ENCODE data around the gene DNAJC5G. TPM values are rescaled to one million over a fixed set of nuclear protein-coding genes. Genes with fewer than 3 reads are reported as not detected.
A peak's percentile ranks its signal among the peaks of the same experiment; 100 is the strongest.

Gene DNAJC5G
- total and polyA plus RNA-seq, 11 donors, result 0.11 to 3.3 (median 1.2) TPM

GRCh38 chr2:27280826-27281225, 5.6 kb downstream of the DNAJC5G start:
- peak in 1 of 5 donors; percentile 3 for DNase-seq
- H3K4me1 ChIP-seq, result peaks cover 0 to 25% (median 10%) of the 10 kb centered on the region in 12 donors
- TF ChIP-seq CTCF (IDR thresholded peaks at IDR 0.05) (no peak), POLR2A (IDR thresholded peaks at IDR 0.05) (no peak)
- H3K4me3 ChIP-seq, result no peak overlapping the region
- no peak for ATAC-seq
- peak overlapping the region; percentile 74 to 99 (median 90) for H3K27ac ChIP-seq
- WGBS, 4 donors, result 76 to 88% (median 79%) methylated on average over 3 of the region's 3 CpGs
- H3K36me3 ChIP-seq, result no peaks in the 10 kb centered on the region
- H3K27me3 ChIP-seq, result peaks cover 0 to 7% (median 0%) of the 10 kb centered on the region in 9 donors
- intact Hi-C loops (cut with DNase I), result loop anchor here (1.0 to 10.0 kb wide), 12 partner anchors 16 to 320 kb away; partner anchors contain the start of gene SLC30A3 (in 1 of the 10)
- H3K9me3 ChIP-seq, result no peaks in the 10 kb centered on the region

- Histone ChIP-seq H3K9me3 (no peaks in the 10 kb centered on the region), H3K4me3 (no peak overlapping the region), H3K4me1 (peaks cover 0 to 26% (median 10%) of the 10 kb centered on the region in 12 donors), H3K27ac (peak overlapping the region; percentile 74 to 99 (median 90)), H3K27me3 (peaks cover 0 to 7% (median 0%) of the 10 kb centered on the region in 9 donors), H3K36me3 (no peaks in the 10 kb centered on the region)
- 36 to 58% (median 50%) methylated on average over 3 of the region's 3 CpGs for WGBS, 4 donors
- peak; percentile 2 to 27 (median 8) for ATAC-seq
- no peak for TF ChIP-seq POLR2A (IDR thresholded peaks at IDR 0.05)
- TF ChIP-seq CTCF (IDR thresholded peaks at IDR 0.05), result no peak
- DNase-seq, result peak in 1 of 5 donors; percentile 27
- intact Hi-C loops (cut with DNase I), result loop anchor here in 9 of 10 donors (2.0 to 10.0 kb wide), 11 partner anchors 17 to 321 kb away; partner anchors contain the start of gene SLC30A3 (in 1 of the 9)
Measured at GRCh38 chr2:27281442-27281841, 6.2 kb downstream of the DNAJC5G start.

GRCh38 chr2:27281855-27282559, 6.8 kb downstream of the DNAJC5G start, which contains the start of gene TRIM54:
Gene TRIM54, plus strand, starts transcription at chr2:27282429. Its CDS starts 303 bp downstream, at chr2:27282732.
- peaks cover 0 to 32% (median 10%) of the 10 kb centered on the region in 12 donors for H3K4me1 ChIP-seq
- ATAC-seq (peak; percentile 83 to 90 (median 88)), DNase-seq (peak in 3 of 5 donors; percentile 53 to 77 (median 69))
- H3K36me3 ChIP-seq, result no peaks in the 10 kb centered on the region
- peak within 1 kb of the TSS; percentile 74 to 99 (median 90) for H3K27ac ChIP-seq
- TF ChIP-seq POLR2A (IDR thresholded peaks at IDR 0.05) (peak in 1 of 2 donors; percentile 56), CTCF (IDR thresholded peaks at IDR 0.05) (no peak)
- intact Hi-C loops (cut with DNase I), result loop anchor here in 9 of 10 donors (2.0 to 10.0 kb wide), 11 partner anchors 17 to 321 kb away; partner anchors contain the start of gene SLC30A3 (in 1 of the 9)
- H3K4me3 ChIP-seq, result peak within 1 kb of the TSS; percentile 32 to 68 (median 54)
- 23 to 36% (median 32%) methylated on average over 5 of the region's 5 CpGs for WGBS, 4 donors
- no peaks in the 10 kb centered on the region for H3K9me3 ChIP-seq
- peaks cover 0 to 7% (median 0%) of the 10 kb centered on the region in 9 donors for H3K27me3 ChIP-seq

- Histone ChIP-seq H3K27me3 (peaks cover 0 to 7% (median 0%) of the 10 kb centered on the region in 9 donors), H3K9me3 (no peaks in the 10 kb centered on the region), H3K4me1 (peaks cover 0 to 38% (median 11%) of the 10 kb centered on the region in 12 donors), H3K4me3 (peak overlapping the region; percentile 32 to 68 (median 54)), H3K27ac (peak overlapping the region; percentile 74 to 99 (median 90)), H3K36me3 (no peaks in the 10 kb centered on the region)
- intact Hi-C loops (cut with DNase I), result loop anchor here in 7 of 10 donors (5.0 to 10.0 kb wide), 6 partner anchors 36 to 321 kb away; no protein-coding TSS in a partner anchor
- WGBS, 4 donors, result 19 to 37% (median 27%) methylated on average over 5 of the region's 5 CpGs
- DNase-seq (peak in 3 of 5 donors; percentile 50 to 71 (median 58)), ATAC-seq (peak; percentile 61 to 74 (median 70))
- TF ChIP-seq POLR2A (IDR thresholded peaks at IDR 0.05) (peak in 1 of 2 donors; percentile 40), CTCF (IDR thresholded peaks at IDR 0.05) (no peak)
Measured at GRCh38 chr2:27282892-27283291, 7.7 kb downstream of the DNAJC5G start.

Measured in heart left ventricle (tissue), 16 donors.